Lung microvascular endothelial cell (primary cell): ENCODE data around the gene ALDH18A1. TPM values are rescaled to one million over a fixed set of nuclear protein-coding genes. Genes with fewer than 3 reads are reported as not detected.

ENCODE experiments used
- DNase-seq, 2 donors: peaks; one replicate each; pipeline versions ENCODE4 v3.0.0 to v3.0.0-alpha.2; 2010; ENCODE audit warnings: low read depth in 2 of 2
- total RNA-seq: library from RNA; depleted of rRNA; stranded (reverse); fragments of >200 nt; gene quantifications from 2 replicates; pipeline ENCODE4 v1.2.1, GENCODE V29; 2014

ALDH18A1 gene
- total RNA-seq, 1 donor from 2014 or later = 82.1 TPM

DNA sequence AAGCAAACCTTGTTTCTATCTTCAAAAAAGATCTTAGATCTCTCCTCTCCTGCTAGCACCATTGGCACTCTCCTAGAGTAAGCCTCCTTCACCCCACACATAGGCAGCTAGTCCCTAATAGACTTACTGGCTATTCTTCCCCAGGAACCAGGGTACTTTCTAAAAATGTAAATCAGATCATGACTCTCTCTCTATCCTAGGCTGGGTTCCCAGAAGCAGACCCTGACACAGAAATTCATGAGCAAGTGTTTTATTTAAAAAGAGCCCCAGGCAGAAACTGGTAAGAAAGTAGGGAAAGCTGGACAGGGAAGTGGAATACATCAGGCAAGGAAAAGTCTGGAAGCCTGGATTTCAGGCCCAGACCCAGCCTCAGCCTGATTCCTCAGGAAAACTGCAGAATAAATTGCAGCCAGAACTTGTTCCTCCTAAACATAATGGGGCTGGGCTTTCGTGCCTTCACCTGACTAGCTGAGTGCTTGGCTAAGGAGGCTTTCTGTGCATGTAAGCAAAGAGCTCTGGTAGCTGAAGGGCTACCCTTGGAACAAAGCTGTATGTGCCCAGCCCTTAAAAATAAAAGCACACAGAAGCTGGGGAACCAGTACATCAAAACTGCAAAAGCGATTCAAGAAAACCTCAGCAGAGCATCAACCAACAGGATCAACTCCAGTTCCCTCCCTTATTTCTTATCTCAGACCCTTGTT is 76.5 kb downstream of the ALDH18A1 start:
- DNase-seq = no peak

DNA sequence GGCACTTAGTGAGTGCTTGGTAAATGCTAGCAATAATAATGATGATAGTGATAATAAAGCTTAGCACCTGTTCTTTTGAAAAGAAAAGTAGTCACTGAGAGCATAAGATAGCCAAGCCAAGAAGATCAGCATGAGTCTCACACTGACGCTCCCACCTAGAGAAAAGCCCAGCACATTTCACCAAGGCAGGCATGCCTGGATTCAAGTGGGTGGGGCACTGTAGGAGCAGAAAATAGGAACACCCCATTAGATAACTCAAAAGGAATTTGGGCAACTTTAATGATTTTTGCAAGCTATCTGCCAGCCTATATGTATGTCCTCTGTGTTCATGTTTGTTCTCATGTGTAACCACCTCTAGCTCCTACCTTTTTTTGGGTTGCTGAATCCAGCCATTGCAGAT is 77.2 kb downstream of the ALDH18A1 start:
- DNase-seq = no peak

DNA sequence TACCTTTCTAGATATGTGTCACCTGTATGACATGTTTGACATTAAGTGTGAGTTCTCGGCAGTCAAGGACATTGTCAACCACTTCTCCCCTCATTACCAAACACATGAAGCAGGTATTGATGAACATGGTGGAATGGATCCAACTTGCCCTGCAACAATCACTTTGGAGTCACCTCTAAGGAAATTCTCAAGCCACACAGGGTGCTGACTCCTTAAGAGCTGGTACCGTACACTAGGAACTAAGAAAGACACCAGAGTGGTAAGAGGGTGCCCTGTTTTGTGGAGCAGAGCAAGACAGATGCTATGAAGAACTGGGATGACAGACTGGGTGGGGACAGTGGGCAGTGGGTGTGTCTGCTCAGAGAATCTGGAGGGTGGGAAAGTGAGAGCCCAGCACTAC is 77.9 kb downstream of the ALDH18A1 start:
- DNase-seq = no peak

- DNase-seq = no peak
Measured at GRCh38 chr10:95574649-95575365, 81.7 kb downstream of the ALDH18A1 start.

DNA sequence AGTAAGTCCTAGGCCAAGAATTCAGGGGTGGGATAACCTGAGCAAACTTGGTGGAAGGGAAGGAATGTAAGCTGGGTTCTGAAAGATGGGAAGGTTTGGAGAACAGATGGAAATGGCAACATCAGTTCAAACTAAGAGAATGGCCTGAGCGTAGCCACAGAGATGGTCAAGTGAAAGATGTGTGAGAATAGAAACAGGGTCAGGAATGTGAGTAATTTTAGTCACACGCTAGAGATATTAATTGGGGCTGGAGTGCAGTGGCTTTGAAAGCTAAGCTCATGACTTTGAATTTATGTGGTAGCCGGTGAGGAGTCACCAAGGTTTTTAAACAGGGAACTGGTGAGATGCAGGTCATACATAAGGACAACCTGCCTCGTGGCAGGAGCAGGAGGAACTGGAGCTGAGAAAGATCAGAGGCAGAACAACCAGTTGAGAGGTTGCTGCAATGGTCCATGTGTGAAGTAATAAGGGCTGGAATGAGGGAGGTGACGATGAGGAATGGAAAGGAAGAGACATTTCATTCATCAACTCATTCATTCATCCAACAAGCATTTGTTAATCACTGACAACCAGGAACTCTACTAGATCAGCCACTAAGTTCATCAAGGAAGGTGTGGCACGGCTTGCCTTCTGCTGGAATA is 82.4 kb downstream of the ALDH18A1 start:
- no peak for DNase-seq

DNA sequence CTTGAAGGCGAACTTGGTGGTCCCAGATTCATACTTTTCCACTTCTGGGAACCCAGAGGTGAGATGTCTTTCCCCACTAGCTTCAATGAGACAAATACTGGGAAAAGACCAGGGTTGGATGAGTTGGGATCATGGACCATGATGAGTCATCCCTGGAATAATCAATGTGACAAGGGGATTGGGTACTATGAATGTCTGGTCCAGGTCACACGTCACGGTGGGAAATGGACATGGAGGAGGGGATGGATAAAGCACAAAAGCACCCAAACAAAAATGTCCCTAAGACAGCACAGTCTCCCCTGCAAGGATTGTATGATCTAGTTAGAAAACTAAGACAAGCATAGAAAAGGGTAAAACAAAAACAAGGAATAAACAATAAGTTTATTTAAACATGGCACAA is 83.0 kb downstream of the ALDH18A1 start:
- DNase-seq = no peak

DNA sequence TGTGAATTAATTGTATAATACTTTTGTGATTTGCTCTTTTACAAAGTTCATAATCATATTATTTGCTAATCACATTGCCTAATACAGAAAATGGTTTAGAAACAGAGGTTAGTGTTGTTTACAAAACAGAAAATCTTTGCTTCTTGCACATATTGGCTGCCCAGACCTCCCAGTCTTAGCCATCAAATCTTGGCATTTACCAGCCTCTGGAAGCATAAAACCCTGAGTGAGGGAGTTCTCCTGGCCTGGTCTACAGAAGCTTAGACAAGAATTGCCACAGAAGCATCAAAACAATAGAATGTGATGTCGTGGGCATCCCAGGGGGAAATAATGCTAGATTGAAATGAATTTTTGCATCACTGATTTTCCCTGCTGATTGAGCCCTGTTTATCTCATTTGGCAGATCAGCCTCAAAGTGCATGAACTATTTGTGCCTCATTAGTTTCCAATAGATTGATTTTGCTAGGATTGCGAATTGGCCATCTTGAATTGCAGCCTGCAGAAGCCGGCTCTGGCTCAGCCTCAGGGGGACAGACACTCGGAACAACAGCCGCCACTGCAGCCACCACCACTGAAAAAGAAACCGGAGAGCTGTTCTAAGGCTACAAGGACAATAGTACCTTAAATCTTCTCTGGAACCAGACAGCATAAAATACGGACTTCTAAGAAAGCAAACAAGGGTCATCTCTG is 84.2 kb downstream of the ALDH18A1 start:
- no peak for DNase-seq

- DNase-seq = no peak
Measured at GRCh38 chr10:95571390-95571789, 85.1 kb downstream of the ALDH18A1 start.

- DNase-seq = no peak
Measured at GRCh38 chr10:95569368-95569767, 87.1 kb downstream of the ALDH18A1 start.

- DNase-seq = peak in 1 of 2 donors; percentile 7
Measured at GRCh38 chr10:95567903-95568630, 88.4 kb downstream of the ALDH18A1 start.

DNA sequence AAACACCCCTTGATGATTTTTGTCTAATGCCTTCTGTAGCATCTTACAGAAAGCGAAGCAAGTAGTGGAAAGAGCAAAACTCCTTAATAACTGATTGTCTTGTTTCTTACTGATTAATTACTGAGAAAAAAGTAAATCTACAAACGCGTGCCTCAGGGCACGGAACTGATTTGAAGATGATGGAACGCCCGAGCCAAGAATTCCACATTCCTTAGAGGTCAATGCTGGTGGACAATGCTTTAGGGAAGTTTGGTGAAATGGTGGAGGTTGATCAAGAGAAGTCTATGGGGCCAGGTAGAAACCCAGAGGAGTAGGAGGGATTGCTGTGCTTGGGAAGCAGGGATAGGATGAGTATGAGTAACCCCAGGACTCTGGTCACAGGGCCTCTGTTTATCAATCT is 90.4 kb downstream of the ALDH18A1 start:
- no peak for DNase-seq

GRCh38 chr10:95565336-95565735 is 91.2 kb downstream of the ALDH18A1 start:
- DNase-seq = no peak

- DNase-seq = no peak
Measured at GRCh38 chr10:95564291-95564690, 92.2 kb downstream of the ALDH18A1 start.

DNA sequence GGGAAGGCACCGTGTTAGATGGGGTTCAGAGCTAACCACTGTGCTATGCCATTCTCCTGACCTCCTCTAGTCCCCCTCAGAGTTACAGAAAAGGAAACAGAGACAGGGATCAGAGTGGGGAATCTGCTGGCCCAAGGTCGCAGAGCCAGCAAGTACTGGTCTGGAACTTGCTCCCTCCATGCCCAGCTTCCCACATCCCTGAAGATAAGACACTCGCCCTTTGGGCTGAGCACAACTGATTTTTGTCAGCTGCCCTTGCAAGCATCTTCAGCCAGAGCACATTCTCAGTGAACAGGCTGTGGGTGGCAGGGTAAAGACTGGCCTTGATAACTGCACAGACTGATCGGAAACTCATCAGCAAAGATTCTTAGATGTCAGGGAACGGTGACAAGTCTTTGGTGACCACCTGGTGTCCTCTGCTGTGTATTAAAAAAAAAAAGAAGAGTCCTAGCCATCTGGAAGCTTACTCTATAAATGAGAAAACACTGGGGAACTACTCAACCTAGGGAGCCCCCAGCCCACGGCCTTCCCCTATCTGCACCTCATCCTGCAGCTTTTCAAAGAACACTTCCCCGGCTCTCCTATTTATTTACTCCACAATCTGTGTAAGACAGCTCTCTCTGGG is 94.1 kb downstream of the ALDH18A1 start:
- no peak for DNase-seq

DNA sequence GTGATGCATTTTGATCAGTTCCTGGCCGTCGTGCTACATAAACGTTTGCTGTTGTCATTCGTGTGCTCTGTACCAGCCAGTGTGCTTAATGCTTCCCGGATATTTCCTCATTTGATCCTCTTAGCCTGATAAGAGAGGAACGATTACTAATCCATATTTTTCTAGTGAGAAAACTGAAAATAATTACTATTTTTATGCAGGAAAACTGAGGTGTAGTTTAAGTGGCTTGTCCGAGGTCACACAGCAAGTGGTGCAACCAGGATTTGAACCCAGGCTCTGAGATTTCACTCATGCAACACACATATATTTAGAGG is 94.7 kb downstream of the ALDH18A1 start:
- DNase-seq = no peak

- peak; percentile 97 to 98 for DNase-seq
Measured at GRCh38 chr10:95561177-95561863, 95.2 kb downstream of the ALDH18A1 start, which contains the start of gene SORBS1. SORBS1 (minus strand) TSS chr10:95561371; CDS start chr10:95441135, 120,236 bp downstream.

- DNase-seq = peak; percentile 32 to 42
Measured at GRCh38 chr10:95560278-95561176, 96.0 kb downstream of the ALDH18A1 start.

DNA sequence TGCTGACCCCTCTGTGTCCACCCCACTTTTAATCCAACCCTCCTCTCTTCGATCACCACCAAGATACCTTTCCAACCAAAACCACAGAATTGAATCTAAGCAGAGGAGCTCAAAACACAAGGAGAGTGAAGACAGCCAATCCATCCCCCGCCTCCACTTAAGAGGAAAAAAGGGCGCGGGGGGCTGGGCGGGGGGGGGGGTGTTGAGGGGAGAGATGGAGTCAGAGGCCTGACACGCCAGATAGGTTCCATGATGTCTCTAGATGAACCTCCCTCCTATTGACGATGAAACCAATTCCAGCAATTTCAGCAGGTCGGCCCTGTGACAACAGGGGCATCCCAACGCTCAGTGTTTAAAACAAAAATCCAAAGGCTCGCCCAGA is 96.6 kb downstream of the ALDH18A1 start:
- DNase-seq = no peak

- no peak for DNase-seq
Measured at GRCh38 chr10:95559471-95559870, 97.0 kb downstream of the ALDH18A1 start.
